Psoas muscle (tissue), 8 donors: ENCODE measurements around the gene NCOA7. TPM values are rescaled to one million over a fixed set of nuclear protein-coding genes. Genes with fewer than 3 reads are reported as not detected.
A peak's percentile ranks its signal among the peaks of the same experiment; 100 is the strongest.
"Not testable (repeated sequence)": the region's sequence is repeated elsewhere in the genome, so short reads cannot be mapped to it uniquely, and the experiment has no call there.

Source experiments
- ATAC-seq, 4 donors: fragments of 200-7000 bp; cut with Tn5 transposase; one replicate each; pipeline ENCODE4 v1.9.1; 2020; ENCODE audit warnings: moderate library complexity in 3 of 4, mild to moderate bottlenecking in 2 of 4
- DNase-seq, 2 donors: peaks; one replicate each; pipeline ENCODE4 v3.0.0-alpha.2; 2020
- H3K27ac ChIP-seq: fragments of 200-600 bp; one replicate; pipeline ENCODE4 v1.8.0; 2022
- H3K27me3 ChIP-seq, 3 donors: fragments of 200-600 bp in 1 of 3; one replicate each; pipeline versions ENCODE4 v1.6.1 to v1.8.0; 2013 to 2022; ENCODE audit warnings: low read length in 2 of 3, mild to moderate bottlenecking in 2 of 3, moderate library complexity in 1 of 3; ENCODE audit not compliant: insufficient read depth in 3 of 3
- H3K36me3 ChIP-seq, 2 donors: fragments of 200-600 bp in 1 of 2; one replicate each; pipeline versions ENCODE4 v1.6.1 to v1.8.0; 2013 to 2022; ENCODE audit warnings: low read depth in 1 of 2, mild to moderate bottlenecking in 1 of 2, moderate library complexity in 1 of 2; ENCODE audit not compliant: insufficient read depth in 1 of 2
- H3K4me1 ChIP-seq: fragments of 200-600 bp; one replicate; pipeline ENCODE4 v1.8.0; 2022
- H3K4me3 ChIP-seq: fragments of 200-600 bp; one replicate; pipeline ENCODE4 v1.8.0; 2022; ENCODE audit warnings: mild to moderate bottlenecking
- H3K9me3 ChIP-seq: fragments of 200-600 bp; one replicate; pipeline ENCODE4 v1.8.0; 2022
- WGBS, 3 donors: extraction: QIAGEN DNeasy Blood & Tissue Kit; methylation state at CpG; one replicate each; pipeline versions ENCODE4 v1.1.6 to v1.1.7; 2013; 5-methylcytosine and 5-hydroxymethylcytosine counted together
- intact Hi-C, 2 donors: fragments of 100-400 bp; cut with DNase I; formaldehyde crosslinking; loops; one replicate each; pipeline versions ENCODE4 v1.11.0 to v1.14.2; 2022
- polyA plus RNA-seq, 3 donors: library from polyadenylated mRNA; stranded (reverse); fragments of 200-250 nt; gene quantifications; one replicate each; pipeline ENCODE4 v1.2.3, GENCODE V29; 2013
- total RNA-seq, 4 donors: library from RNA; stranded (reverse); fragmentation: NEBNext Ultra II Directional in 2 of 4; extraction: Animal tissue kit (Norgen Biotek cat#: 25700) in 2 of 4; gene quantifications; one replicate each; pipeline versions ENCODE4 v1.2.1 to v1.2.4, GENCODE V29; 2021 to 2023
- TF ChIP-seq, protein P1 (sequence below): fragments of 200-600 bp; IDR thresholded peaks from one replicate; pipeline ENCODE4 v1.8.0; 2022; ENCODE audit warnings: antibody characterized with exemption
- donor health status: healthy with polysubstance abuse.
- donor health status: DM: no; HTN: no; CAD: no; lungs with moderate emphysema.
- donor health status: Bipolar disorder and iron deficiency.
- donor health status: healthy.
- donor health status: DM: yes; HTN: yes; CAD: no.
- donor health status: DM: no; HTN: no; CAD: no.
- donor health status: DM: no; HTN: no; CAD: no.
- donor health status: DM: yes; HTN: yes; CAD: no.

The NCOA7 gene
- total and polyA plus RNA-seq, 7 donors = 3.1 to 22.5 (median 8.2) TPM

DNA sequence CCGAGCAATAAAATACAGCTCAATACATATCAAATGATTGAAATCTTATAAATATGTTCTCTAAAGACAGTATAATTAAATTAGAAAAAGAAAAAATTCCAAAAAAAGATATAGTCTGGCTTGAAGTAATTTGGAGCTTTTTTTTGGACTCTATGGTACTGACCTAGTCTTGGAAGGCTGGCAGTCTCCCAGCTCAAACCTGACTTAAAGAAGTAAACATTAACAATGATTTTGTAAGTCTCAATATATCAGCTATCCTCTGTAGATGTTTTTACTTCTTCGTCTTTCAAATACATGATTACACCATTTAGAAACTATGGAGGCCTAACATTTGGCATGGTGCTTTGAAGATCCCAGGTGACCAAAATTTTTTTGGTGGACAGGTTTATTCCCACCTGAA is 180.0 kb downstream of the NCOA7 start:
- H3K9me3 ChIP-seq = no peaks in the 10 kb centered on the region
- H3K27ac ChIP-seq = no peak overlapping the region
- ATAC-seq (no peak), DNase-seq (no peak)
- H3K27me3 ChIP-seq = no peaks in the 10 kb centered on the region
- intact Hi-C loops = loop anchor here (5.0 to 10.0 kb wide), 3 partner anchors 113 to 178 kb away; partner anchors contain the start of gene NCOA7 (in 1 of the 2)
- TF ChIP-seq, protein P1, sequence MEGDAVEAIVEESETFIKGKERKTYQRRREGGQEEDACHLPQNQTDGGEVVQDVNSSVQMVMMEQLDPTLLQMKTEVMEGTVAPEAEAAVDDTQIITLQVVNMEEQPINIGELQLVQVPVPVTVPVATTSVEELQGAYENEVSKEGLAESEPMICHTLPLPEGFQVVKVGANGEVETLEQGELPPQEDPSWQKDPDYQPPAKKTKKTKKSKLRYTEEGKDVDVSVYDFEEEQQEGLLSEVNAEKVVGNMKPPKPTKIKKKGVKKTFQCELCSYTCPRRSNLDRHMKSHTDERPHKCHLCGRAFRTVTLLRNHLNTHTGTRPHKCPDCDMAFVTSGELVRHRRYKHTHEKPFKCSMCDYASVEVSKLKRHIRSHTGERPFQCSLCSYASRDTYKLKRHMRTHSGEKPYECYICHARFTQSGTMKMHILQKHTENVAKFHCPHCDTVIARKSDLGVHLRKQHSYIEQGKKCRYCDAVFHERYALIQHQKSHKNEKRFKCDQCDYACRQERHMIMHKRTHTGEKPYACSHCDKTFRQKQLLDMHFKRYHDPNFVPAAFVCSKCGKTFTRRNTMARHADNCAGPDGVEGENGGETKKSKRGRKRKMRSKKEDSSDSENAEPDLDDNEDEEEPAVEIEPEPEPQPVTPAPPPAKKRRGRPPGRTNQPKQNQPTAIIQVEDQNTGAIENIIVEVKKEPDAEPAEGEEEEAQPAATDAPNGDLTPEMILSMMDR = no peak
- H3K36me3 ChIP-seq = peaks cover 3 to 48% of the 10 kb centered on the region in 2 donors
- no peaks in the 10 kb centered on the region for H3K4me1 ChIP-seq
- no peak overlapping the region for H3K4me3 ChIP-seq
- WGBS, 3 donors = 0 to 65% (median 2%) methylated on average over 2 of the region's 2 CpGs

DNA sequence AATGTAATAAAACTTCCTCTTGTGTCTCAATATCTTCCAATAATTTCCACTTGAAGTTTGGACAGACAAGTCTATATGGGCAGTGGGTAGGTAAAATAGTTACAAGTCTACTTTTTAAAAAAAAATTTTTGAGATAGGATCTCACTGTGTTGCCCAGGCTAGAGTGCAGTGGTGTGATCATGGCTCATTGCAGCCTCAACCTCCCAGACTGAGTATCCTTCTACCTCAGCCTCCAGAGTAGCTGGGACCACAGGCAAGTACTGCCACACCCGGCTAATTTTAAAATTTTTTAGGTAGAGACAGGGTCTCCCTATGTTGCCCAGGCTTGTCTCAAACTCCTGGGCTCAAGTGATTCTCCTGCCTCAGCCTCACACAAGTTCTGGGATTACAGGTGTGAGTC is 181.7 kb downstream of the NCOA7 start:
- 96 to 100% (median 100%) methylated on average over 1 of the region's 1 CpG for WGBS, 3 donors

DNA sequence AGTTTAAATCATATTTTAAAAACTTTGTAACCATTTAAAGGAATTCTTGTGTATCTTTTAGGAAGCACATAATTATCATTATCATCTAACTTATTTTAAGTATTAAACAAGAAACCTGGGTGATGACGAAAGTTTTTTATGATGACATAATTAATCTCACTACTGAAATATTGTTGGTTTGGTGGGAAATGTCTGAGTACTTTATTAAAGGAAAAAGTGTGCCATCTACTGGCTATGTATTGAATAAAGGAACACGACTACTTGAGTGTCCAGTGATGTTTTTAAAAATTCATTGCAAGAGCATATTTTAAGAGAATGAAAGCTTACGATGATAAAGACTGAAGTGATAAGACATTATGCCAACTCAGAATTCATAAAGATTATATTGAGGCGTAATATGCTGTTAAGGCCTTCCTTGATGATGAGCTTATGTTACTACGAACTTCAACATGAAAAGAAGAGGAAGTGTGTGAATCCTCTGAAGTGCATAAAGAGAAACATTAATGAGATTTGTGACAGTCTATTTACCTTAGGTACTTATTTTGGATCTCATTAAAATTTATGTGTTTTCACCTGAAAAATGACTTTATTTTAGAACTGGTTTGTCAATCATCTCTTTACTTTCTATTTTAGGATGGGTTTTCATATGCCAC is 183.6 kb downstream of the NCOA7 start:
- peak in 1 of 4 donors; percentile 74 for ATAC-seq
- Histone ChIP-seq H3K9me3 (no peaks in the 10 kb centered on the region), H3K36me3 (peaks cover 3 to 49% of the 10 kb centered on the region in 2 donors), H3K27me3 (no peaks in the 10 kb centered on the region), H3K27ac (no peak overlapping the region), H3K4me1 (no peaks in the 10 kb centered on the region), H3K4me3 (no peak overlapping the region)
- TF ChIP-seq, protein P1 = peak; percentile 48
- intact Hi-C loops = loop anchor here (5.0 to 10.0 kb wide), 3 partner anchors 117 to 182 kb away; partner anchors contain the start of gene NCOA7 (in 1 of the 2)
- no peak for DNase-seq
- 48 to 54% (median 53%) methylated on average over 5 of the region's 5 CpGs for WGBS, 3 donors

More for the DNA sequence above, 181.7 kb downstream of the NCOA7 start:
- not testable (repeated sequence) for DNase-seq, ATAC-seq, H3K4me3 ChIP-seq, H3K27me3 ChIP-seq, H3K4me1 ChIP-seq, H3K9me3 ChIP-seq, H3K27ac ChIP-seq
- intact Hi-C loops = loop anchor here (2.0 to 10.0 kb wide), 4 partner anchors 115 to 660 kb away; partner anchors contain the start of gene NCOA7 (in 1 of the 2)
- H3K36me3 ChIP-seq = peaks cover 3 to 52% of the 10 kb centered on the region in 2 donors

DNA sequence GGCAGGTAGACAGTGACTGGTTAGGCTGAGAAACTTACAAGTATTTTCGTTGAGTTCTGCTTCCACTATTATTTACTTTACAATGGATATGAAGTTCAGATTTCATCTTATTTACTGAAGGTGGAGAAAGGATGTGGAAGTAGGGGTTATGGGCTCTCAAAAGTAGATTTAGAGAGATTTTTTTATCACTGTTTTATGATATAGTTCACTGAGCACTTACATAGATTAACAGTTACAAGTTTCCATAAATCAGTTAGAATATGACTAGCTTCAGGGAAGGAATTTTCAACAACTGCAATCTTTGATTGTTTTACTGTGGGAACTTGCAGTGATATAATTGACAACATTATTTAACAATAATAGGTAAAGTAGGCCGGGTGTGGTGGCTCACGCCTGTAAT is 188.3 kb downstream of the NCOA7 start:
- Histone ChIP-seq H3K27ac (no peak overlapping the region), H3K4me3 (no peak overlapping the region), H3K4me1 (no peaks in the 10 kb centered on the region), H3K9me3 (no peaks in the 10 kb centered on the region), H3K36me3 (peaks cover 3 to 51% of the 10 kb centered on the region in 2 donors), H3K27me3 (no peaks in the 10 kb centered on the region)
- ATAC-seq (no peak), DNase-seq (no peak)
- TF ChIP-seq, protein P1 = no peak
- intact Hi-C loops = loop anchor here in 1 of 2 donors (10.0 kb wide), 1 partner anchor 124 kb away; no protein-coding TSS in a partner anchor
- 90 to 95% (median 92%) methylated on average over 3 of the region's 3 CpGs for WGBS, 3 donors

Other genes with a start within 250 kb of the NCOA7 start
- gene HEY2, start 41.3 kb upstream of the NCOA7 start, total RNA-seq = 10 to 100 TPM in 1 of 4 donors, 1 to 10 TPM in 3; 4.4 to 80.5 (median 7.5) TPM
- gene HEY2, start 41.3 kb upstream of the NCOA7 start, polyA plus RNA-seq = 1 to 10 TPM; 4.2 to 6.2 (median 5.5) TPM
- gene HINT3, start 165.8 kb downstream of the NCOA7 start, total RNA-seq = 10 to 100 TPM; 55.2 to 79.9 (median 59.5) TPM
- gene HINT3, start 165.8 kb downstream of the NCOA7 start, polyA plus RNA-seq = 10 to 100 TPM; 24.0 to 79.4 (median 40.8) TPM
- 1 to 10 TPM; 7.1 to 9.3 (median 8.6) TPM for gene TRMT11, start 195.6 kb downstream of the NCOA7 start, total RNA-seq
- 1 to 10 TPM; 4.1 to 7.8 (median 6.2) TPM for gene TRMT11, start 195.6 kb downstream of the NCOA7 start, polyA plus RNA-seq